HepG2 (cell line): ENCODE measurements around the gene UBAC1. TPM values are rescaled to one million over a fixed set of nuclear protein-coding genes. Genes with fewer than 3 reads are reported as not detected.

Experiments
- ATAC-seq: fragments of 200-7000 bp; cut with Tn5 transposase; 3 replicates; pipeline ENCODE4 v1.9.1; 2020; ENCODE audit warnings: mild to moderate bottlenecking, moderate library complexity
- BruUV-seq: library from RNA; stranded (reverse); fragments of 400-500 nt; replicated peaks from 2 replicates; lab custom pipeline; 2021; lab: Mats Ljungman, UMichigan
- CTCF ChIA-PET: fragments of 300-600 bp; formaldehyde crosslinking; extraction: SDS; loops from one replicate; lab custom pipeline; 2021; ENCODE audit warnings: low total read pairs, inconsistent platforms, low intra/inter-chr PET ratio; lab: Yijun Ruan, JAX
- POLR2A ChIA-PET: fragments of 350-600 bp; sonication (Branson Sonifier 250); formaldehyde crosslinking; loops from one replicate; lab custom pipeline; 2020; ENCODE audit warnings: antibody characterized with exemption, inconsistent platforms; lab: Yijun Ruan, JAX
- DNase-seq: peaks from one replicate; pipeline ENCODE4 v3.0.0-alpha.2; 2015; ENCODE audit warnings: low spot score
- FAIRE-seq: peaks from 3 replicates; lab custom pipeline; 2011; peaks lifted over from hg19 to GRCh38; lab: Jason Lieb, UNC
- H2AFZ ChIP-seq: one replicate; pipeline ENCODE4 v1.6.1; 2011; ENCODE audit warnings: low read length, inconsistent platforms
- H3K27ac ChIP-seq: fragments of 300-600 bp; 3 replicates; pipeline ENCODE4 v1.8.0; 2011; ENCODE audit warnings: mixed run types, mild to moderate bottlenecking, mixed read lengths, low read length, inconsistent platforms; ENCODE audit not compliant: insufficient read depth; ENCODE audit errors: extremely low read length
- H3K27me3 ChIP-seq, 2 experiments: fragments of 200-600 bp in 1 of 2; 2 replicates in 1 of 2; 3 replicates in 1 of 2; pipeline versions ENCODE4 v1.6.0 to v1.8.0; 2011; ENCODE audit warnings: low read length in 2 of 2, mild to moderate bottlenecking in 2 of 2, moderate library complexity in 2 of 2, inconsistent platforms in 1 of 2; ENCODE audit not compliant: insufficient read depth in 2 of 2, control insufficient read depth in 1 of 2
- H3K36me3 ChIP-seq, 2 experiments: fragments of 200-600 bp in 1 of 2; replicated peaks in 1 of 2; 2 replicates in 1 of 2; 3 replicates in 1 of 2; pipeline versions ENCODE4 v1.5.1 to v1.8.0; 2011; ENCODE audit warnings: low read length in 2 of 2, inconsistent platforms in 1 of 2; ENCODE audit not compliant: insufficient read depth in 2 of 2, control insufficient read depth in 1 of 2
- H3K4me1 ChIP-seq: 2 replicates; pipeline ENCODE4 v1.5.1; 2012; ENCODE audit warnings: low read length, inconsistent platforms; ENCODE audit not compliant: insufficient read depth
- H3K4me2 ChIP-seq: 2 replicates; pipeline ENCODE4 v1.6.0; 2011; ENCODE audit warnings: low read depth, low read length, inconsistent platforms
- H3K4me3 ChIP-seq, 3 experiments: fragments of 200-600 bp in 1 of 3; sonication (generic), shearing (Covaris generic) in 1 of 3; replicated peaks in 1 of 3; 2 replicates each; pipeline ENCODE4 v1.5.1; 2011 to 2016; ENCODE audit warnings: low read length in 3 of 3, inconsistent platforms in 2 of 3, low read depth in 2 of 3, mild to moderate bottlenecking in 2 of 3, control low read depth in 1 of 3, mixed read lengths in 1 of 3; ENCODE audit not compliant: insufficient read depth in 1 of 3
- H3K79me2 ChIP-seq: one replicate; pipeline ENCODE4 v1.6.1; 2011; ENCODE audit warnings: low read length, inconsistent platforms; ENCODE audit not compliant: insufficient read depth
- H3K9ac ChIP-seq: 2 replicates; pipeline ENCODE4 v1.6.0; 2011; ENCODE audit warnings: mild to moderate bottlenecking, low read depth, low read length, inconsistent platforms; ENCODE audit not compliant: insufficient read depth
- H3K9me3 ChIP-seq: 2 replicates; pipeline ENCODE4 v1.5.1; 2012; ENCODE audit warnings: mild to moderate bottlenecking, low read length
- H4K20me1 ChIP-seq: 2 replicates; pipeline ENCODE4 v1.6.0; 2011; ENCODE audit warnings: inconsistent platforms, mild to moderate bottlenecking, low read length, moderate library complexity; ENCODE audit not compliant: insufficient read depth
- BRD4 ChIP-seq: sonication (generic); formaldehyde crosslinking; IDR thresholded peaks from 2 replicates; pipeline ENCODE4 v1.4.0; 2020; ENCODE audit warnings: missing genetic modification reagents
- ELF1 ChIP-seq: sonication (generic); formaldehyde crosslinking; IDR thresholded peaks from 2 replicates; pipeline ENCODE4 v1.4.0; 2020; ENCODE audit warnings: missing genetic modification reagents
- ESRRA ChIP-seq: sonication (generic); formaldehyde crosslinking; IDR thresholded peaks from 2 replicates; pipeline ENCODE4 v1.5.1; 2020; ENCODE audit warnings: mild to moderate bottlenecking, low read depth, missing genetic modification reagents
- GATA4 ChIP-seq: sonication (generic); IDR thresholded peaks from 2 replicates; pipeline ENCODE4 v1.6.1; 2016; ENCODE audit warnings: antibody characterized with exemption, low read depth, borderline replicate concordance
- HES4 ChIP-seq: sonication (generic); formaldehyde crosslinking; IDR thresholded peaks from 2 replicates; pipeline ENCODE4 v1.9.0; 2021; ENCODE audit warnings: mild to moderate bottlenecking, missing genetic modification reagents, borderline replicate concordance
- MTF1 ChIP-seq: sonication (generic); formaldehyde crosslinking; IDR thresholded peaks from 2 replicates; pipeline ENCODE4 v1.5.0; 2020; ENCODE audit warnings: missing genetic modification reagents
- MXD4 ChIP-seq: IDR thresholded peaks from 2 replicates; pipeline ENCODE4 v1.6.1; 2016; ENCODE audit warnings: mild to moderate bottlenecking, missing biosample characterization, missing genetic modification reagents
- NCOA1 ChIP-seq: sonication (generic); formaldehyde crosslinking; IDR thresholded peaks from 2 replicates; pipeline ENCODE4 v1.9.0; 2021; ENCODE audit warnings: missing genetic modification reagents
- PRPF4 ChIP-seq: fragments of 200-400 bp; formaldehyde crosslinking; IDR thresholded peaks from 2 replicates; pipeline ENCODE4 v1.6.1; 2016; ENCODE audit warnings: low read length, low read depth; ENCODE audit not compliant: poor library complexity, severe bottlenecking
- RXRB ChIP-seq: IDR thresholded peaks from 2 replicates; pipeline ENCODE4 v1.6.1; 2016; ENCODE audit warnings: borderline replicate concordance, missing genetic modification reagents, missing compliant biosample characterization
- SALL1 ChIP-seq: sonication (generic); formaldehyde crosslinking; IDR thresholded peaks from 2 replicates; pipeline ENCODE4 v1.8.0; 2022; ENCODE audit warnings: mild to moderate bottlenecking, missing genetic modification reagents
- TCF12 ChIP-seq, 2 experiments: fragments of 450-650 bp in 1 of 2; sonication (generic) in 1 of 2; formaldehyde crosslinking in 1 of 2; IDR thresholded peaks; 2 replicates each; pipeline versions ENCODE4 v1.6.1 to v1.8.0; 2017 to 2022; ENCODE audit warnings: antibody characterized with exemption in 1 of 2, mild to moderate bottlenecking in 1 of 2, missing genetic modification reagents in 1 of 2, moderate library complexity in 1 of 2
- TEAD2 ChIP-seq: sonication (generic); formaldehyde crosslinking; IDR thresholded peaks from 2 replicates; pipeline ENCODE4 v1.9.0; 2021; ENCODE audit warnings: missing genetic modification reagents
- TMF1 ChIP-seq: sonication (generic); formaldehyde crosslinking; IDR thresholded peaks from 2 replicates; pipeline ENCODE4 v1.8.1; 2022; ENCODE audit warnings: low read depth, missing genetic modification reagents
- ZFP36L1 ChIP-seq: sonication (generic); formaldehyde crosslinking; IDR thresholded peaks from 2 replicates; pipeline ENCODE4 v1.8.0; 2022; ENCODE audit warnings: mild to moderate bottlenecking, missing genetic modification reagents, moderate library complexity
- ZNF430 ChIP-seq: sonication (generic); formaldehyde crosslinking; IDR thresholded peaks from 2 replicates; pipeline ENCODE4 v1.9.0; 2021; ENCODE audit warnings: mild to moderate bottlenecking, missing genetic modification reagents
- ZNF850 ChIP-seq: sonication (generic); formaldehyde crosslinking; conservative IDR thresholded peaks from 2 replicates; pipeline ENCODE4 v1.9.0; 2021; ENCODE audit warnings: mild to moderate bottlenecking, missing genetic modification reagents
- ZNF883 ChIP-seq: sonication (generic); formaldehyde crosslinking; IDR thresholded peaks from 2 replicates; pipeline ENCODE4 v1.5.1; 2020; ENCODE audit warnings: mild to moderate bottlenecking, missing genetic modification reagents; ENCODE audit errors: not compliant biosample characterization
- WGBS: methylation state at CpG from one replicate; pipeline ENCODE4 v1.1.6; 2017; ENCODE audit warnings: low lambda C conversion rate; 5-methylcytosine and 5-hydroxymethylcytosine counted together
- in situ Hi-C: cut with HindIII; loops from 2 replicates; pipeline ENCODE4 v1.10.0; 2017; ENCODE audit warnings: low pct_unique_long_range_greater_than_20kb; ENCODE audit not compliant: extremely low pct_ligation_motif_present
- intact Hi-C: fragments of 100-400 bp; cut with micrococcal nuclease; formaldehyde crosslinking; loops from one replicate; pipeline ENCODE4 v1.10.0; 2022; ENCODE audit not compliant: unreplicated experiment
- polyA plus RNA-seq, 8 experiments: library from polyadenylated mRNA; depleted of rRNA in 3 of 8; stranded (reverse) in 7 of 8; unstranded in 1 of 8; fragments of >200 nt; fragmentation: Illumina TruSeq in 4 of 8; extraction: Trizol in 4 of 8; gene quantifications; 2 replicates each; pipeline versions ENCODE4 v1.2.1 to v1.2.3, GENCODE V29; 2011 to 2016; ENCODE audit warnings: low read depth in 4 of 8, missing spikeins in 1 of 8, mixed read lengths in 1 of 8; ENCODE audit not compliant: insufficient read depth in 1 of 8
- total RNA-seq, 5 experiments: library from RNA; depleted of rRNA; stranded (reverse); fragments of >200 nt; fragmentation: Illumina TruSeq; extraction: Trizol; gene quantifications; 2 replicates each; pipeline ENCODE4 v1.2.3, GENCODE V29; 2016; ENCODE audit warnings: low read depth in 1 of 5
- TF ChIP-seq, protein P1 (sequence below): sonication (generic); formaldehyde crosslinking; conservative IDR thresholded peaks from 2 replicates; pipeline ENCODE4 v1.4.0; 2020; ENCODE audit warnings: missing genetic modification reagents

UBAC1 gene
- total and polyA plus RNA-seq, 2 of the 13 experiments (the other 11 are each of a cell fraction or from before 2014, with no cell fraction given), result 32.2 to 34.1 TPM

DNA sequence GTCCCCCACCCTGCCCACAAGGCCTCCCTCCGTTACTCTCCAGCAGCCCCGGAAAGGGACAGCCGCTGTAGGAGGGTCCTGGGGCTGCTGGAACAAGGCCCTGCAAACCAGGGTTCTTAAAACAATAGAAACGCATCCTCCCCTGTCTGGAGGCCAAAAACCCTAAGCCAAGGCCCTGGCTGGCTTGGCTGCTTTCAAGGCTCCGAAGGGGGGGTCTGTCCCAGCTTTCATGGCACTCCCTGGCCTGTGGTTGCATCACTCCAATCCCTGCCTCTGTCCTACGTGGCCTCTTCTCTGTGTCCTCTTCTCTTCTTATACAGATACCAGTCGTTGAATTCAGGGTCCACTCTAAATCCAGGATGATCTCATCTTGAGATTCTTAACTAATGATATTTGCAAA lies 7.4 kb upstream of the UBAC1 start:
- H3K27me3 ChIP-seq, result peaks cover 7 to 33% of the 10 kb centered on the region in 2 experiments; a peak in 3 of 5 replicates
- TF ChIP-seq HES4 (CRISPR knock-in tag) (no peak), ELF1 (CRISPR knock-in tag) (no peak), MXD4 (CRISPR knock-in tag) (no peak), PRPF4 (no peak), GATA4 (no peak), RXRB (no peak), ZNF883 (CRISPR knock-in tag) (no peak), MTF1 (CRISPR knock-in tag) (no peak), TCF12 (IDR thresholded peaks at IDR 0.05) (no peak), TCF12 (CRISPR knock-in tag; IDR thresholded peaks at IDR 0.05) (no peak), NCOA1 (CRISPR knock-in tag) (no peak), ZNF850 (CRISPR knock-in tag) (no peak), ESRRA (CRISPR knock-in tag) (no peak), BRD4 (no peak), TMF1 (CRISPR knock-in tag) (no peak), ZFP36L1 (CRISPR knock-in tag) (no peak), SALL1 (CRISPR knock-in tag) (no peak), ZNF430 (no peak), TEAD2 (CRISPR knock-in tag) (no peak)
- TF ChIP-seq, protein P1, sequence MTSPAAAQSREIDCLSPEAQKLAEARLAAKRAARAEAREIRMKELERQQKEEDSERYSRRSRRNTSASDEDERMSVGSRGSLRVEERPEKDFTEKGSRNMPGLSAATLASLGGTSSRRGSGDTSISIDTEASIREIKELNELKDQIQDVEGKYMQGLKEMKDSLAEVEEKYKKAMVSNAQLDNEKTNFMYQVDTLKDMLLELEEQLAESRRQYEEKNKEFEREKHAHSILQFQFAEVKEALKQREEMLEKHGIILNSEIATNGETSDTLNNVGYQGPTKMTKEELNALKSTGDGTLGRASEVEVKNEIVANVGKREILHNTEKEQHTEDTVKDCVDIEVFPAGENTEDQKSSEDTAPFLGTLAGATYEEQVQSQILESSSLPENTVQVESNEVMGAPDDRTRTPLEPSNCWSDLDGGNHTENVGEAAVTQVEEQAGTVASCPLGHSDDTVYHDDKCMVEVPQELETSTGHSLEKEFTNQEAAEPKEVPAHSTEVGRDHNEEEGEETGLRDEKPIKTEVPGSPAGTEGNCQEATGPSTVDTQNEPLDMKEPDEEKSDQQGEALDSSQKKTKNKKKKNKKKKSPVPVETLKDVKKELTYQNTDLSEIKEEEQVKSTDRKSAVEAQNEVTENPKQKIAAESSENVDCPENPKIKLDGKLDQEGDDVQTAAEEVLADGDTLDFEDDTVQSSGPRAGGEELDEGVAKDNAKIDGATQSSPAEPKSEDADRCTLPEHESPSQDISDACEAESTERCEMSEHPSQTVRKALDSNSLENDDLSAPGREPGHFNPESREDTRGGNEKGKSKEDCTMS (CRISPR knock-in tag), result no peak
- H3K9ac ChIP-seq, result no peak overlapping the region
- BruUV-seq, result no TSS peak
- H3K4me2 ChIP-seq, result no peak overlapping the region
- no peak overlapping the region for H3K4me3 ChIP-seq
- CTCF ChIA-PET, result interaction anchor here (2.3 to 2.6 kb wide), 2 partner anchors 154 kb away, joined by 7 to 40 read pairs; no protein-coding TSS in a partner anchor
- FAIRE-seq (no peak), DNase-seq (no peak), ATAC-seq (no peak)
- POLR2A ChIA-PET, result no interaction called here
- H2AFZ ChIP-seq, result no peak overlapping the region
- 31% methylated on average over 6 of the region's 7 CpGs for WGBS
- H3K4me1 ChIP-seq, result no peaks in the 10 kb centered on the region
- in situ Hi-C loops (loop anchor here (10.0 kb wide), 1 partner anchor 136 kb away; no protein-coding TSS in a partner anchor), intact Hi-C loops (no loop called here)
- H3K9me3 ChIP-seq, result no peaks in the 10 kb centered on the region
- no peaks in the 10 kb centered on the region for H3K79me2 ChIP-seq
- peaks cover 10% of the 10 kb centered on the region; the same call in 1 of the 2 replicates for H4K20me1 ChIP-seq
- H3K36me3 ChIP-seq, result no peaks in the 10 kb centered on the region
- no peak overlapping the region for H3K27ac ChIP-seq
